SU-DHL-6 (cell line): ENCODE results near the gene DIAPH1.

ENCODE experiments used
- EZH2phosphoT487 ChIP-seq: fragments of 200-600 bp; sonication (generic), shearing (Covaris generic); conservative IDR thresholded peaks from 2 replicates; pipeline ENCODE4 v1.6.1; 2018; ENCODE audit warnings: mild to moderate bottlenecking, antibody characterized with exemption, low read length, moderate library complexity, mixed read lengths
- TF ChIP-seq, protein P1 (sequence below): fragments of 200-600 bp; sonication (generic); IDR thresholded peaks from one replicate; pipeline ENCODE4 v1.5.1; 2017; ENCODE audit warnings: antibody characterized with exemption, mild to moderate bottlenecking, low read length, moderate library complexity; ENCODE audit not compliant: insufficient read depth, poor library complexity, severe bottlenecking

GRCh38 chr5:141484641-141485311 lies 134.0 kb downstream of the DIAPH1 start, which contains the start of gene PCDHGC4:
- TF ChIP-seq, protein P1, sequence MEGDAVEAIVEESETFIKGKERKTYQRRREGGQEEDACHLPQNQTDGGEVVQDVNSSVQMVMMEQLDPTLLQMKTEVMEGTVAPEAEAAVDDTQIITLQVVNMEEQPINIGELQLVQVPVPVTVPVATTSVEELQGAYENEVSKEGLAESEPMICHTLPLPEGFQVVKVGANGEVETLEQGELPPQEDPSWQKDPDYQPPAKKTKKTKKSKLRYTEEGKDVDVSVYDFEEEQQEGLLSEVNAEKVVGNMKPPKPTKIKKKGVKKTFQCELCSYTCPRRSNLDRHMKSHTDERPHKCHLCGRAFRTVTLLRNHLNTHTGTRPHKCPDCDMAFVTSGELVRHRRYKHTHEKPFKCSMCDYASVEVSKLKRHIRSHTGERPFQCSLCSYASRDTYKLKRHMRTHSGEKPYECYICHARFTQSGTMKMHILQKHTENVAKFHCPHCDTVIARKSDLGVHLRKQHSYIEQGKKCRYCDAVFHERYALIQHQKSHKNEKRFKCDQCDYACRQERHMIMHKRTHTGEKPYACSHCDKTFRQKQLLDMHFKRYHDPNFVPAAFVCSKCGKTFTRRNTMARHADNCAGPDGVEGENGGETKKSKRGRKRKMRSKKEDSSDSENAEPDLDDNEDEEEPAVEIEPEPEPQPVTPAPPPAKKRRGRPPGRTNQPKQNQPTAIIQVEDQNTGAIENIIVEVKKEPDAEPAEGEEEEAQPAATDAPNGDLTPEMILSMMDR: no peak
- no peak for TF ChIP-seq EZH2phosphoT487
